GM19025 (cell line): ENCODE data around the gene PGGHG.

Source experiments
- ATAC-seq: cut with Tn5 transposase; IDR thresholded peaks from one replicate; pipeline ENCODE4 v1.9.1; 2021; ENCODE audit warnings: mild to moderate bottlenecking, low read depth, moderate library complexity; ENCODE audit not compliant: unreplicated experiment

Gene PGGHG

DNA sequence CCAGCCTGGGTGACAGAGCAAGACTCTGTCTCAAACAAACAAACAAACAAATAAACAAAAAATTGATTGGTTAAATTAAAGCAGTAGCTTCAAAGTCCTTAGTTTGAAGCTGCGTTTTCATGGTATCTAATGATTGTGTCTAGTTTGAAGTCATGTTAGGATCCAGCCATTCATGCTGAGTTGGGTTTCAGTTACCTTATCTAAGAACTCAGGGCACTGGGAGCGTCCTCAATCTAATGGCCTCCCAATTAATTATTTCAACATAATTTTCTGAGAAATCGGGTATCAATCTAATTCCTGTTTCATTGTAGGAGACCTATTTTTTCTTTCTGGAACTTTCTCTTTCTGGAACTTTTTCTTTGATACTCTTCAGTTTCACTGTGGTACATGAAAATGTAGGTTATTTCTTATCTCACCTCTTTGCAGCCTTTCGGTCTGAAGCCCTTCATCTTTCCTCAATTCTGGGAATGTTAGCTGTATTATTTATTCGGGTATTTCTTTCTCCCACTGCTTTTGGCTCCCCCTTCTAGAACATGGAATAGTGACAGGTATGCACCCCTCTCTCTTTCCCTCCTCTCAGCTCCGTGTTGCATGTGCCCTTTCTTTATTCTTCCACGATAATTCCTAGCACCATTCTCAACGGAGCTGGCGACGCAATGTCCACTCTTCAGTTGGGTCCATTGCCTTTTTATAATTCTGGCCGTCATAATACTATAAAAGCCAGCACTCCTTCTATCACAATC lies 56.1 kb downstream of the PGGHG start:
- ATAC-seq: no peak
